ENCODE results near the gene BTNL9.

DNA sequence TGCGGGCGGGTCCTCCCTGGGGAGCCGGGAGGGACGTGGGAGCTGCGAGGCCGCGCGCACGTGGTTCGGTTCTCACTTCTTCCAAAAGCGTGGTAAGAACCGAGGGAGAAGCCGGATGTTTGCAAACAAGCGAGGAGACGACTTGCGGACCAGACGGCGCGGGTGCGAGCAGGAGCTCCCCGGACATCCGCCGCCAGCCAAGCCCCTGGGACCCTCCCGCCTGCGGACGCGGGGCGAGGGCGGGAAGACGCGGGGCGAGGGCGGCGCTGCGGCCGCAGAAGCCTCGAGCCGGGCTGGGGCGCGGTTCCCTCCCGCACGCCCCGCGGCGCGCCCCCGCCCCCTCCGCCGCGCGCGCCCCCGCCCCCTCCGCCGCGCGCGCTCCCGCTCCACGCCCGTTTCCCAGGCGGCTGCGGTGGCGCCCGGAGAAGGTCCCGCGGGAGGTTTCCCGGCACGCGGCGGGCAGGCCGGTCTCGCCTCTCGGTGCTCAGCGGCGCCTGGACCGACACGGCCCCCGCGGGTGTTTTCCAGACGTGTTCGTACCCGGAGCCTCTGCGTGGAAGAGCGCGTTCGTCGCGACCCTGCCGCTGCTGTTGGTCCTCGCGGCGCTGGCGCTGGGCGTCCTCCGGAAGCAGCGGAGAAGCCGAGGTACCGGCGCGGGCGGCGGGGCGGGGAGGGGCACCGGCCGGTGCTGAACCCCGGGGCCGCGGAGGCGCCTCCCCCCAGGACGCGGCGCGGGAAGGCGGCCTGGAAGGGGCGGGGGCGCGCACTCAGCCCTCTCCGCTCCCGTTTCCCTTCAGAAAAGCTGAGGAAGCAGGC, 12.8 kb downstream of the BTNL9 start:
- TF ChIP-seq, protein P1, sequence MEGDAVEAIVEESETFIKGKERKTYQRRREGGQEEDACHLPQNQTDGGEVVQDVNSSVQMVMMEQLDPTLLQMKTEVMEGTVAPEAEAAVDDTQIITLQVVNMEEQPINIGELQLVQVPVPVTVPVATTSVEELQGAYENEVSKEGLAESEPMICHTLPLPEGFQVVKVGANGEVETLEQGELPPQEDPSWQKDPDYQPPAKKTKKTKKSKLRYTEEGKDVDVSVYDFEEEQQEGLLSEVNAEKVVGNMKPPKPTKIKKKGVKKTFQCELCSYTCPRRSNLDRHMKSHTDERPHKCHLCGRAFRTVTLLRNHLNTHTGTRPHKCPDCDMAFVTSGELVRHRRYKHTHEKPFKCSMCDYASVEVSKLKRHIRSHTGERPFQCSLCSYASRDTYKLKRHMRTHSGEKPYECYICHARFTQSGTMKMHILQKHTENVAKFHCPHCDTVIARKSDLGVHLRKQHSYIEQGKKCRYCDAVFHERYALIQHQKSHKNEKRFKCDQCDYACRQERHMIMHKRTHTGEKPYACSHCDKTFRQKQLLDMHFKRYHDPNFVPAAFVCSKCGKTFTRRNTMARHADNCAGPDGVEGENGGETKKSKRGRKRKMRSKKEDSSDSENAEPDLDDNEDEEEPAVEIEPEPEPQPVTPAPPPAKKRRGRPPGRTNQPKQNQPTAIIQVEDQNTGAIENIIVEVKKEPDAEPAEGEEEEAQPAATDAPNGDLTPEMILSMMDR (IDR thresholded peaks at IDR 0.05) = no peak
- no peak for TF ChIP-seq POLR2AphosphoS5 (IDR thresholded peaks at IDR 0.05)
- TF ChIP-seq POLR2A (IDR thresholded peaks at IDR 0.05) = no peak
- TF ChIP-seq EP300 (IDR thresholded peaks at IDR 0.05; ENCODE audit: low read depth) = no peak

Measured in transverse colon (tissue), 4 donors.